H54 (cell line): ENCODE measurements around the gene LRRC15.

Source experiments
- DNase-seq: peaks from one replicate; pipeline ENCODE4 v3.0.0; 2011; ENCODE audit warnings: low spot score, mixed read lengths; ENCODE audit not compliant: insufficient read length
- FAIRE-seq: peaks from 3 replicates; lab custom pipeline; 2011; peaks lifted over from hg19 to GRCh38; lab: Jason Lieb, UNC
- POLR2A ChIP-seq: IDR thresholded peaks from 2 replicates; pipeline ENCODE4 v1.6.1; 2011; ENCODE audit warnings: low read depth, mild to moderate bottlenecking, low read length

The LRRC15 gene

GRCh38 chr3:194369522-194370279 is at the start of gene LRRC15:
TSS of gene LRRC15 (minus strand) at chr3:194369743. CDS start at chr3:194361043, 8,700 bp downstream.
- DNase-seq = peak; percentile 84
- peak; percentile 54 for TF ChIP-seq POLR2A
- no peak for FAIRE-seq

- peak; percentile 90 for FAIRE-seq
- no peak for TF ChIP-seq POLR2A
Measured at GRCh38 chr3:194418671-194419070, 49.1 kb upstream of the LRRC15 start.

GRCh38 chr3:194407423-194407822 is 37.9 kb upstream of the LRRC15 start:
- TF ChIP-seq POLR2A = no peak
- FAIRE-seq (peak; percentile 96), DNase-seq (no peak)

More at GRCh38 chr3:194418671-194419070, 49.1 kb upstream of the LRRC15 start:
- DNase-seq = no peak

- no peak for TF ChIP-seq POLR2A
- DNase-seq (no peak), FAIRE-seq (peak; percentile 92)
Measured at GRCh38 chr3:194405766-194406165, 36.2 kb upstream of the LRRC15 start.

GRCh38 chr3:194404365-194405140 is 35.0 kb upstream of the LRRC15 start:
- DNase-seq (no peak), FAIRE-seq (peak; percentile 92)
- TF ChIP-seq POLR2A = no peak

GRCh38 chr3:194401868-194402329 is 32.4 kb upstream of the LRRC15 start:
- TF ChIP-seq POLR2A = no peak
- no peak for FAIRE-seq
- no peak for DNase-seq

GRCh38 chr3:194401346-194401745 is 31.8 kb upstream of the LRRC15 start:
- DNase-seq = no peak
- peak; percentile 38 for FAIRE-seq
- TF ChIP-seq POLR2A = no peak

GRCh38 chr3:194399874-194400411 is 30.4 kb upstream of the LRRC15 start:
- FAIRE-seq (no peak), DNase-seq (no peak)
- TF ChIP-seq POLR2A = no peak

GRCh38 chr3:194399166-194399565 is 29.6 kb upstream of the LRRC15 start, which contains the start of gene GP5:
TSS of gene GP5 (minus strand) at chr3:194399266. CDS start at chr3:194398282, 984 bp downstream.
- peak; percentile 11 for FAIRE-seq
- TF ChIP-seq POLR2A = no peak
- no peak for DNase-seq

- DNase-seq (no peak), FAIRE-seq (no peak)
- no peak for TF ChIP-seq POLR2A
Measured at GRCh38 chr3:194397757-194398312, 28.3 kb upstream of the LRRC15 start.

- no peak for FAIRE-seq
- DNase-seq = no peak
- no peak for TF ChIP-seq POLR2A
Measured at GRCh38 chr3:194396859-194397756, 27.6 kb upstream of the LRRC15 start.

GRCh38 chr3:194396539-194396858 is 27.0 kb upstream of the LRRC15 start:
- no peak for TF ChIP-seq POLR2A
- FAIRE-seq (no peak), DNase-seq (no peak)
